ENCODE data around the gene SUSD3.
"Not testable (repeated sequence)": the region's sequence is repeated elsewhere in the genome, so short reads cannot be mapped to it uniquely, and the experiment has no call there.

The SUSD3 gene

GRCh38 chr9:93111001-93111370 lies 52.5 kb downstream of the SUSD3 start:
- DNase-seq (ENCODE audit: low read depth in 2 of 2), result no peak

GRCh38 chr9:93111371-93112115 lies 53.0 kb downstream of the SUSD3 start:
- no peak for DNase-seq (ENCODE audit: low read depth in 2 of 2)

DNA sequence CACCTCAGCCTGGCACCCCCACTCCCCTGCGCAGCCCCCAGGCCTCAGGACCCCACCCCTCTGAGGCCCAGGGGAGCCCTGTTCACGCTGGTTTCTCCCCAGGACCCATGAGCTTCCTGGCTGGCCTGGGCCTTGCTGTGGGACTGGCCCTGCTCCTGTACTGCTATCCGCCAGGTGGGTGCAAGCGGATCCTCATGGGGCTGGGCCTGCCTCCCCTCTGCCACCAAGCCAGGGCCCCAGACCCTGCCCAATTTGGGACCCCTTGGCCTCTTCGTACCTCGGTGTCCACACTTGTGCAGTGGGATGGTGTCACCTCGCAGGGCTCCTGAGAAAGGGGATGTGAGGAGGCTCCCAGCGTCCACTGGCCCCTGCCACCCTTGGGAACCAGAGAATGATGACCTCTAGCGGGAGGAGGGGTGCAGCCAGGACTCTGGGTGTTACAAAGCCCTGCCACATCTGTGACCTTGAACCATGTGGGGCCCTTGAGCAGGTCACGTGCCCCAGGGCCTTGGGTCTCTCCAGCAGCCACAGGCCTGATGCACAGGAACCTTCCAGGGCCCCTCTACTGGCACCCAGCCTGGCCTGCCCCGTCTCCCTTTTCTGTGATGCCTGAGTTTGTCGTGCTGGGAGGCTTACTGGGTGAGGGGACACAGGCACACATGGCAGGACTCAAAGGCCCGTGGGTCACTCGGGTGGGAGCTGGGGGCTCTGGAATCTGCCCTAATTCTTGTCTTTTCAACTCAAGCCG lies 53.8 kb downstream of the SUSD3 start:
- DNase-seq (ENCODE audit: low read depth in 2 of 2), result no peak

GRCh38 chr9:93112864-93113389 lies 54.4 kb downstream of the SUSD3 start:
- DNase-seq (ENCODE audit: low read depth in 2 of 2), result no peak

DNA sequence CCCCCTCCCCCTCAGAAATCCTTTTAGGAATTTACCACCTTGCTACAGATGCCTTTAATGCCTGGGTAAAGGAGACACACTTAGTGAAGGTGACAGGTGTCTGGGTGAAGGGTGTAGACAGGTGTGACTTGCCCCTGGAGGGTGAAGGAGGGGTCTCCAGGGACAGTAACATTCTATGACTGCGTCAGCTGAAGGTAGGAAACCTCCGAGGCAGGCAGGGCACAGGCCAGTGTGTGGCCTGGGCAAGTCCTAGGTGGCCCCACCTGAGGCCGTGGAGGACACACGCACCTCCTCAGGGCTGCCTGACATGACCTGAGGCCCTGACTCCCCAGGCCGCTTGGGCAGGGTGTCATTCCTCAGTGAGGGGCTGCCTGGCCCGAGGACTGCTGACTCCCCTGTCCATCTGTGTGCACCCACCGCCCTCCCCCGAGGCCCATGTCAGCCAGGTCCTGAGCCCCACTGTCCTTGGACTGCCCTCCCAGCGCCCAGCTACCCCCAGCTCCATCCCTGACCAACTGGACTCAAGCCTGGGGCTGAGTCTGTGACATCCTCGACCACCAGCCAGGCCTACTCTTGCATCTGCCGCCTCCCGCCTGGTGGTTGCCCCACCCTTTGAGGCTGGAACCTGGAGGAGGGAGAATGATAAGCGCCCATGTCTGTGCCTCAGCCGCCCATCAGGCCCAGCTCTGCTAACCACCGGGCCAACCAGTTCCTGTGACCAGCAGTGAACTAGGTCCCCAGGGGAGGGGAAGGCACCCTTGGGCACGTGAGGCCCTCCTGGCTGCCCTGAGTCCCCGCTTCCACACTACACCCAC lies 55.9 kb downstream of the SUSD3 start:
- no peak for DNase-seq (ENCODE audit: low read depth in 2 of 2)

- no peak for DNase-seq (ENCODE audit: low read depth in 2 of 2)
Measured at GRCh38 chr9:93114984-93115335, 56.5 kb downstream of the SUSD3 start.

DNA sequence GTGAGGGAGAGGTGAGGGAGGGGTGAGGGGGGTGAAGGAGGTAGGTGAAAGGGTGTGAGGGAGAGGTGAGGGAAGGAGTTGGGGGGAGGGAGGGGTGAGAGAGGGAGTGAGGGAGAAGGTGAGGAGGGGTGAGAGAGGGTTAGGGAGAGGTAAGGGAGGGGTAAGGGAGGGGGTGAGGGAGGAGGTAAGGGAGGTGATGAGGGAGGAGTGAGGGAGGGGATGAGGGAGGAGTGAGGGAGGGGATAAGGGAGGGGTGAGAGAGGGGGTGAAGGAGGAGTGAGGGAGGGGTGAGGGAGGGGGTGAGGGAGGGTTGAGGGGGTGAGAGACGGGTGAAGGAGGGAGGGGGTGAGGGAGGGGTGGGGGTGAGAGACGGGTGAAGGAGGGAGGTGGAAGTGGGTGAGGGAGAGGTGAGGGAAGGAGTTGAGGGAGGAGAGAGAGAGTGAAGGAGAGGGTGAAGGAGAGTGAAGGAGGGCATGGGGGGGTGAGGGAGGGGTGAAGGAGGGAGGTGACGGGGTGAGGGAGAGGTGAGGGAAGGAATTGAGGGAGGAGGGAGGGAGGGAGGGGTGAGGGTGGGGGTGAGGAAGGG lies 57.1 kb downstream of the SUSD3 start:
- DNase-seq (ENCODE audit: low read depth in 2 of 2), result no peak

DNA sequence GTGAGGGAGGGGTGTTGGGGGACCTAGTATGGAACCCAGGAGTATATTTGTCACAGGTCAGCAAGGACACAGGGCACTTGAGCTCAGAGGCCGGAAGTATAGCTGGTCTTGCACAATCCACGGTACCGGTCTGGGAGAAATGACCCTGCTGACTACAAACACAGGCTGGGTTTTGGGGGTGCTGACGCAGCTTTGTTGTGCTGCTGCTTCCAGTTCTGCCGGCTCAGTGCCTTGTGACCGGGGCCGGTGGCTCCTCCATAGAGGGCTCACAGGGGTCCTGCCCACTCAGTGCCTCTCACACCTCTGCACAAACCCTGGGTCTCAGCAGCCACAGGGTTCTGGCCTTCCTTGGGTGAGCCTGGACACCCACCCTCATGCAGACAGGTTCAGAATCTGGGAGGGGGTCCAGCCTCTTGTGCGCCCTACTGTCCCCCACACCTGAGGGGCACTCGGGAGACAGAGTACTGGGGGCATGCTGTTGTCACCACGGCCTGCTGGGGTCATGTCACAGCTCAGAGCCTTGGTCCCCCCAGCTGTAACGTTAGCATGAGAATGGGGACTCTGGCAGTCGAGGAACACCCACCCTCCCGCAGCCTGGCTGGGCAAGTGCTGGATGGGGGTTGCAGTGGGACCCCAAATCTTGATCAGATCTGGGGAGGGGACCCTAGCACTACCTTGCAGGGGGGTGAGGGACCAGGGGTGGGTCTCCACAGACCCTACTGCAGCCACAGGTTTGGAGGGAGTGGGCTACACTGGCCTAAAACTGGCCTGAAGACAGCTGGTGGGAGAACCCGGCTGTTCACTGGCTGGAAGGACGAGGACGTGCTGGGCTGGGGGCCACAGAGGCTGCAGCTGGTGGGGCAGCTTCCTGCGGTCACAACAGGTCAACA lies 57.8 kb downstream of the SUSD3 start:
- no peak for DNase-seq (ENCODE audit: low read depth in 2 of 2)

- not testable (repeated sequence) for DNase-seq (ENCODE audit: low read depth in 2 of 2)
Measured at GRCh38 chr9:93117521-93117920, 59.0 kb downstream of the SUSD3 start.

- DNase-seq (ENCODE audit: low read depth in 2 of 2), result no peak
Measured at GRCh38 chr9:93117924-93118862, 59.7 kb downstream of the SUSD3 start.

- no peak for DNase-seq (ENCODE audit: low read depth in 2 of 2)
Measured at GRCh38 chr9:93118863-93119702, 60.6 kb downstream of the SUSD3 start.

DNA sequence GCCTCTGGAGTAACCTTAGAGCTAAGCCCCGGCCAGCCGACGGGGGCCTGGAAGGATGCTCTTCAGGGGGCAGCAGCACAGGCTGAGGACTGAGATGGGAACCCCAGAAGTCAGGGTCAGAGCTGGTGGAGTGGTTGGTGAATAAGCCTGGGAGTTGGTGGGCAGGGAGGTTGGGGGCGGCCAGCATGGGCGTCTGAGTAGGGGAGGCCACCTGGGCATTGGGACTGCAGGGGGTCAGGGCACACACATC lies 61.1 kb downstream of the SUSD3 start:
- no peak for DNase-seq (ENCODE audit: low read depth in 2 of 2)

GRCh38 chr9:93119953-93120845 lies 61.7 kb downstream of the SUSD3 start:
- DNase-seq (ENCODE audit: low read depth in 2 of 2), result no peak

GRCh38 chr9:93120846-93121315 lies 62.4 kb downstream of the SUSD3 start:
- DNase-seq (ENCODE audit: low read depth in 2 of 2), result no peak

- DNase-seq (ENCODE audit: low read depth in 2 of 2), result no peak
Measured at GRCh38 chr9:93121316-93122241, 63.1 kb downstream of the SUSD3 start.

- no peak for DNase-seq (ENCODE audit: low read depth in 2 of 2)
Measured at GRCh38 chr9:93122721-93123221, 64.3 kb downstream of the SUSD3 start.

All from activated CD8-positive, alpha-beta memory T cell treated with anti-CD3 and anti-CD28 coated beads for 4 hours (primary cell).